HG02870 (cell line): ENCODE data around the gene MT1B.
"Not testable (repeated sequence)": the region's sequence is repeated elsewhere in the genome, so short reads cannot be mapped to it uniquely, and the experiment has no call there.

Experiments used
- ATAC-seq: cut with Tn5 transposase; IDR thresholded peaks from one replicate; pipeline ENCODE4 v1.9.1; 2021; ENCODE audit warnings: mild to moderate bottlenecking, moderate library complexity; ENCODE audit not compliant: unreplicated experiment

The MT1B gene

GRCh38 chr16:56665286-56666261 is 13.9 kb downstream of the MT1B start:
- not testable (repeated sequence) for ATAC-seq

- ATAC-seq: no peak
These were observed 16.2 kb downstream of the MT1B start, which contains the start of gene MT1G for GRCh38 chr16:56667581-56668571. TSS of gene MT1G (minus strand) at chr16:56668065. CDS start at chr16:56667993, 72 bp downstream.

GRCh38 chr16:56669005-56669839 is 17.5 kb downstream of the MT1B start, which contains the start of gene MT1H:
TSS of gene MT1H (plus strand) at chr16:56669814. CDS start at chr16:56669885, 71 bp downstream.
- no peak for ATAC-seq

GRCh38 chr16:56669840-56670619 is 18.3 kb downstream of the MT1B start:
- ATAC-seq: no peak

- no peak for ATAC-seq
These were observed 18.9 kb downstream of the MT1B start for GRCh38 chr16:56670620-56670934.

GRCh38 chr16:56671691-56672090 is 20.0 kb downstream of the MT1B start:
- not testable (repeated sequence) for ATAC-seq

GRCh38 chr16:56672171-56672570 is 20.5 kb downstream of the MT1B start:
- not testable (repeated sequence) for ATAC-seq

GRCh38 chr16:56672761-56673536 is 21.3 kb downstream of the MT1B start:
- ATAC-seq: no peak

GRCh38 chr16:56673921-56674320 is 22.2 kb downstream of the MT1B start:
- no peak for ATAC-seq

- not testable (repeated sequence) for ATAC-seq
These were observed 22.9 kb downstream of the MT1B start for GRCh38 chr16:56674570-56674969.

GRCh38 chr16:56675685-56676210 is 24.1 kb downstream of the MT1B start:
- ATAC-seq: no peak

GRCh38 chr16:56677474-56677873 is 25.8 kb downstream of the MT1B start:
- no peak for ATAC-seq

GRCh38 chr16:56679078-56679730 is 27.5 kb downstream of the MT1B start:
- ATAC-seq: no peak

GRCh38 chr16:56679818-56680217 is 28.1 kb downstream of the MT1B start:
- ATAC-seq: no peak

- ATAC-seq: peak; percentile 97
These were observed 30.4 kb downstream of the MT1B start, which contains the start of gene MT1X for GRCh38 chr16:56681939-56682702. TSS of gene MT1X (plus strand) at chr16:56682470. CDS start at chr16:56682541, 71 bp downstream.

- ATAC-seq: peak; percentile 3
These were observed 31.2 kb downstream of the MT1B start for GRCh38 chr16:56682703-56683397.
